Measurements from ENCODE around the gene CCNL2. TPM values are rescaled to one million over a fixed set of nuclear protein-coding genes. Genes with fewer than 3 reads are reported as not detected.
"Not testable (repeated sequence)": the region's sequence is repeated elsewhere in the genome, so short reads cannot be mapped to it uniquely, and the experiment has no call there.

CCNL2 gene
- total and polyA plus RNA-seq, 2 donors (not counting 1 experiment from before 2014, with no cell fraction given): 102 to 116 TPM

DNA sequence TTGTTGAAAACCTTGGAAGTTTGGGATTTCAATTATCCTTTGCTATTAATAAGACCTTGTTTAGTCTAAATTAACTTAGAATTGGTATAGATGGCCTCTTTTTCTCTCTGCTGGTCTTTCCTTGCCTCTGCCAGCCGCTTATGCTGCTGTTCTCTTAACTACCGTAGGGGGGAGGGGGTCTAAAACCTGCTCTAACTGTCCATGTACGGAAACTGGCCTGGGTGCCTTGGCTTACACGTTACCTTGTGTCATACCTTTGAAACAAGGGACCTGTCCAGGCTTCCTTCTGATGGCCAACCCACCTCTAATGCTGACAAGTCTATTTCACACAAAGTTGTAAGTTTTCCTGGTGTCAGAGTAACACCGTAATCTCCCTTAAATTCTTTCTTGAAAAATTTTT lies 18.3 kb upstream of the CCNL2 start:
- not testable (repeated sequence) for H3K36me3 ChIP-seq (ENCODE audit: control insufficient read depth, insufficient read depth, low read length); DNase-seq (ENCODE audit: low read depth in 2 of 2); H3K9ac ChIP-seq (ENCODE audit: insufficient read depth, low read length); H3K27ac ChIP-seq (ENCODE audit: insufficient read depth, low read length); H3K27me3 ChIP-seq (ENCODE audit: control insufficient read depth, insufficient read depth, low read length); H3K4me2 ChIP-seq (ENCODE audit: extremely low read depth, insufficient read depth, low read length); H3K4me3 ChIP-seq (replicated peaks in 1 of 4; ENCODE audit: control extremely low read depth in 1 of 4, insufficient read depth in 1 of 4, low read depth in 3 of 4, low read length in 4 of 4); H2AFZ ChIP-seq (ENCODE audit: low read length); H3K9me3 ChIP-seq (ENCODE audit: control insufficient read depth, insufficient read depth, low read depth, low read length); H3K4me1 ChIP-seq (ENCODE audit: control insufficient read depth, extremely low read depth, insufficient read depth, low read length); H3K79me2 ChIP-seq (ENCODE audit: control insufficient read depth, insufficient read depth, low read length); H4K20me1 ChIP-seq (ENCODE audit: control insufficient read depth, extremely low read depth, insufficient read depth, low read length)

DNA sequence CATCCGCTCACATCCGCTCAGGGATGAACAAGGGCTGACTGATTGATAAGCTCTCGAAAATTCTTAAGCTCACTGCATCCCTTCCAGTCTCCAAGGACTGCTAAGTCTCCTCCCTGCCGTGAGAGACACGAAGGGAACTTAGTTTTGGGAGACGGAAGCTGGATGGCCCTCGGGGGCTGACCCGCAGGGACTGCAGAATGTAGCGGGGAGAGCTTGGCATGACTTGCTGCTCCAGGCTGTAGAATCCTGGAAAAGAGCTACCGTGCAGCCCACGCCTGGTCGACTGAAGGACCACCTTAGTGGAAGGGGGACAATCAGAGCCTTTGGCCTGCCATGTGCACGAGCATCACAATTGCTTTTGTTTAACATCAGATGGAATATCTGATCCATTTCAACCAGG lies 16.6 kb upstream of the CCNL2 start:
- Histone ChIP-seq H2AFZ (ENCODE audit: low read length) (no peak overlapping the region), H3K4me1 (ENCODE audit: control insufficient read depth, extremely low read depth, insufficient read depth, low read length) (no peaks in the 10 kb centered on the region), H3K27ac (ENCODE audit: insufficient read depth, low read length) (no peak overlapping the region), H3K79me2 (ENCODE audit: control insufficient read depth, insufficient read depth, low read length) (no peaks in the 10 kb centered on the region), H3K9ac (ENCODE audit: insufficient read depth, low read length) (no peak overlapping the region), H4K20me1 (ENCODE audit: control insufficient read depth, extremely low read depth, insufficient read depth, low read length) (no peaks in the 10 kb centered on the region), H3K4me2 (ENCODE audit: extremely low read depth, insufficient read depth, low read length) (no peak overlapping the region), H3K27me3 (ENCODE audit: control insufficient read depth, insufficient read depth, low read length) (no peaks in the 10 kb centered on the region), H3K4me3 (replicated peaks in 1 of 4; ENCODE audit: control extremely low read depth in 1 of 4, insufficient read depth in 1 of 4, low read depth in 3 of 4, low read length in 4 of 4) (no peak overlapping the region), H3K36me3 (ENCODE audit: control insufficient read depth, insufficient read depth, low read length) (no peaks in the 10 kb centered on the region), H3K9me3 (ENCODE audit: control insufficient read depth, insufficient read depth, low read depth, low read length) (no peaks in the 10 kb centered on the region)
- DNase-seq (ENCODE audit: low read depth in 2 of 2): no peak
- TF ChIP-seq EZH2 (IDR thresholded peaks at IDR 0.05; ENCODE audit: low read length, missing control alignments): no peak
- no peak for TF ChIP-seq CTCF (conservative IDR thresholded peaks at IDR 0.05 in 1 of 2, IDR thresholded peaks at IDR 0.05 in 1 of 2; ENCODE audit: low read depth in 1 of 2, low read length in 2 of 2)

DNA sequence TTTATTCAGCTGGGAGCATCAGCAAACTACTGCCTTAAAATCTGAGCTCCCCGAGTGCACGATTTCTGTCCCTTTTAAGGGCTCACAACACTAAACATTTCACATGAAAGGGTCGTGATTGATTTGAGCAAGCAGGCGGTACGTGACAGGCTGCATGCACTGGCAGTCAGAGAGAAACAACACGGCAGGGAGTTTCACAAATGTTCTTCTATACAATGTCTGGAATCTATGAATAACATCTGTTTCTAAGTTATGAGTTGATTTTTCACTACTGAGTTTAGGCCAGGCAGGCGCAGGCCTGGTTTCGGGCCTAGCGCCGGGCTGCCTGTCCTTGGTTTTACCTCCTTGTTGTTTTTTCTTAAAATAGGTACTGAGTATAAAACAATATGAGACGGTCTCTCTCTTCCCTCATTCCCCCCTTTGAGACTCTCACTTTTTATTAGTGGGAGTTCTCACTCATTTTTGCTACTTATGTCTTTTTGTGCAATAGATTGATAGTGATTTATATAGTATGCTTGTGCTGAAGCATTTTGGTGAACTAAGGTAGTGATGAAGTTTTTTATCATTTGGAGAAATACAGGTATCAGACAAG lies 13.3 kb upstream of the CCNL2 start:
- not testable (repeated sequence) for H3K4me2 ChIP-seq (ENCODE audit: extremely low read depth, insufficient read depth, low read length)

DNA sequence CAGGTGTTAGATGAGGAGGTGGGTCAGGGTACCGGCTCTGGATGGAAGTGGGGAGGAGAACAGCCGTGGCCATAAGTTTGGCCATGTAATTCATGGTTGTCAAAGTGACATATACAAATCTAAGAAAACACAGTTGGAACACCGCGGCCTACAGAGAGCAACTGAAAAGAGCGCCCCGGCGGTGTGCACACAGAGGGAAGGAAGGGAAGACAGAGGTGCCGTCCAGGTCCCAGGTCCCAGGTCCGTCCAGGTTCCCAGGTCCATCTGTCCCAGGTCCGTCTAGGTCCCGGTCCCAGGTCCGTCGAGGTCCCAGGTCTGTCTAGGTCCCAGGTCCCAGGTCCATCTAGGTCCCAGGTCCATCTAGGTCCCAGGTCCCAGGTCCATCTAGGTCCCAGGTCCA lies 12.5 kb upstream of the CCNL2 start:
- Histone ChIP-seq H3K9me3 (ENCODE audit: control insufficient read depth, insufficient read depth, low read depth, low read length) (no peaks in the 10 kb centered on the region), H3K36me3 (ENCODE audit: control insufficient read depth, insufficient read depth, low read length) (no peaks in the 10 kb centered on the region), H3K27ac (ENCODE audit: insufficient read depth, low read length) (no peak overlapping the region), H3K9ac (ENCODE audit: insufficient read depth, low read length) (no peak overlapping the region), H3K4me3 (replicated peaks in 1 of 4; ENCODE audit: control extremely low read depth in 1 of 4, insufficient read depth in 1 of 4, low read depth in 3 of 4, low read length in 4 of 4) (no peak overlapping the region), H3K4me2 (ENCODE audit: extremely low read depth, insufficient read depth, low read length) (no peak overlapping the region), H3K27me3 (ENCODE audit: control insufficient read depth, insufficient read depth, low read length) (no peaks in the 10 kb centered on the region), H3K79me2 (ENCODE audit: control insufficient read depth, insufficient read depth, low read length) (peaks cover 28% of the 10 kb centered on the region), H3K4me1 (ENCODE audit: control insufficient read depth, extremely low read depth, insufficient read depth, low read length) (no peaks in the 10 kb centered on the region), H4K20me1 (ENCODE audit: control insufficient read depth, extremely low read depth, insufficient read depth, low read length) (no peaks in the 10 kb centered on the region), H2AFZ (ENCODE audit: low read length) (no peak overlapping the region)
- TF ChIP-seq EZH2 (IDR thresholded peaks at IDR 0.05; ENCODE audit: low read length, missing control alignments) (no peak), CTCF (conservative IDR thresholded peaks at IDR 0.05 in 1 of 2, IDR thresholded peaks at IDR 0.05 in 1 of 2; ENCODE audit: low read depth in 1 of 2, low read length in 2 of 2) (no peak)
- DNase-seq (ENCODE audit: low read depth in 2 of 2): no peak

More for the DNA sequence above, 13.3 kb upstream of the CCNL2 start:
- not testable (repeated sequence) for H3K9me3 ChIP-seq (ENCODE audit: control insufficient read depth, insufficient read depth, low read depth, low read length); H3K9ac ChIP-seq (ENCODE audit: insufficient read depth, low read length); H3K36me3 ChIP-seq (ENCODE audit: control insufficient read depth, insufficient read depth, low read length); H3K4me3 ChIP-seq (replicated peaks in 1 of 4; ENCODE audit: control extremely low read depth in 1 of 4, insufficient read depth in 1 of 4, low read depth in 3 of 4, low read length in 4 of 4); H3K4me1 ChIP-seq (ENCODE audit: control insufficient read depth, extremely low read depth, insufficient read depth, low read length); H3K27me3 ChIP-seq (ENCODE audit: control insufficient read depth, insufficient read depth, low read length); DNase-seq (ENCODE audit: low read depth in 2 of 2); H4K20me1 ChIP-seq (ENCODE audit: control insufficient read depth, extremely low read depth, insufficient read depth, low read length); H2AFZ ChIP-seq (ENCODE audit: low read length); H3K27ac ChIP-seq (ENCODE audit: insufficient read depth, low read length)
- peaks cover 20% of the 10 kb centered on the region for H3K79me2 ChIP-seq (ENCODE audit: control insufficient read depth, insufficient read depth, low read length)

GRCh38 chr1:1410238-1410637 lies 11.1 kb upstream of the CCNL2 start:
- not testable (repeated sequence) for H2AFZ ChIP-seq (ENCODE audit: low read length); H3K36me3 ChIP-seq (ENCODE audit: control insufficient read depth, insufficient read depth, low read length); H3K9ac ChIP-seq (ENCODE audit: insufficient read depth, low read length); H3K4me3 ChIP-seq (replicated peaks in 1 of 4; ENCODE audit: control extremely low read depth in 1 of 4, insufficient read depth in 1 of 4, low read depth in 3 of 4, low read length in 4 of 4); H3K27ac ChIP-seq (ENCODE audit: insufficient read depth, low read length); DNase-seq (ENCODE audit: low read depth in 2 of 2); H3K27me3 ChIP-seq (ENCODE audit: control insufficient read depth, insufficient read depth, low read length); H3K4me2 ChIP-seq (ENCODE audit: extremely low read depth, insufficient read depth, low read length); H3K9me3 ChIP-seq (ENCODE audit: control insufficient read depth, insufficient read depth, low read depth, low read length); H4K20me1 ChIP-seq (ENCODE audit: control insufficient read depth, extremely low read depth, insufficient read depth, low read length); H3K4me1 ChIP-seq (ENCODE audit: control insufficient read depth, extremely low read depth, insufficient read depth, low read length)
- H3K79me2 ChIP-seq (ENCODE audit: control insufficient read depth, insufficient read depth, low read length): peaks cover 41% of the 10 kb centered on the region

Data from fibroblast of lung (primary cell).